Hepatocyte (in vitro differentiated cells): Measurements from ENCODE around the gene AMER1. TPM values are rescaled to one million over a fixed set of nuclear protein-coding genes. Genes with fewer than 3 reads are reported as not detected.

ENCODE experiments used
- DNase-seq: peaks from one replicate; pipeline ENCODE4 v3.0.0-alpha.2; 2016; ENCODE audit warnings: low spot score
- H2AFZ ChIP-seq: fragments of 200-600 bp; sonication (generic); 2 replicates; pipeline ENCODE4 v1.6.0; 2016; ENCODE audit warnings: antibody characterized with exemption, mild to moderate bottlenecking
- H3K27ac ChIP-seq: fragments of 200-600 bp; sonication (generic); 2 replicates; pipeline ENCODE4 v1.5.1; 2016; ENCODE audit warnings: mild to moderate bottlenecking
- H3K27me3 ChIP-seq: fragments of 200-600 bp; sonication (generic); 2 replicates; pipeline ENCODE4 v1.6.1; 2016
- H3K36me3 ChIP-seq: fragments of 200-600 bp; sonication (generic); replicated peaks from 2 replicates; pipeline ENCODE4 v1.5.1; 2016; ENCODE audit warnings: low read depth; ENCODE audit not compliant: insufficient read depth
- H3K4me1 ChIP-seq: fragments of 200-600 bp; sonication (generic); 2 replicates; pipeline ENCODE4 v1.5.1; 2016; ENCODE audit warnings: mild to moderate bottlenecking, moderate library complexity; ENCODE audit not compliant: insufficient read depth
- H3K4me2 ChIP-seq: fragments of 200-600 bp; sonication (generic); 2 replicates; pipeline ENCODE4 v1.6.0; 2016
- H3K4me3 ChIP-seq: fragments of 200-600 bp; sonication (generic); 2 replicates; pipeline ENCODE4 v1.5.1; 2016; ENCODE audit warnings: mild to moderate bottlenecking
- H3K79me2 ChIP-seq: fragments of 200-600 bp; sonication (generic); 2 replicates; pipeline ENCODE4 v1.6.0; 2017; ENCODE audit warnings: mild to moderate bottlenecking
- H3K9me2 ChIP-seq: fragments of 200-600 bp; sonication (generic); replicated peaks from 2 replicates; pipeline ENCODE4 v1.6.0; 2017; ENCODE audit warnings: mild to moderate bottlenecking; ENCODE audit not compliant: insufficient read depth
- H3K9me3 ChIP-seq: fragments of 200-600 bp; sonication (generic); 2 replicates; pipeline ENCODE4 v1.5.1; 2016; ENCODE audit warnings: low read depth, mild to moderate bottlenecking
- H4K20me1 ChIP-seq: fragments of 200-600 bp; sonication (generic); 2 replicates; pipeline ENCODE4 v1.6.0; 2016; ENCODE audit warnings: mild to moderate bottlenecking; ENCODE audit not compliant: insufficient read depth, poor library complexity, severe bottlenecking
- EZH2 ChIP-seq: fragments of 200-600 bp; sonication (generic); IDR thresholded peaks from 2 replicates; pipeline ENCODE4 v1.6.1; 2016; ENCODE audit warnings: antibody characterized with exemption, mild to moderate bottlenecking, borderline replicate concordance
- EZH2phosphoT487 ChIP-seq: fragments of 200-600 bp; sonication (generic); IDR thresholded peaks from one replicate; pipeline ENCODE4 v1.6.1; 2018; ENCODE audit warnings: antibody characterized with exemption, mild to moderate bottlenecking, low read depth, moderate library complexity; ENCODE audit not compliant: unreplicated experiment, severe bottlenecking
- WGBS: methylation state at CpG from one replicate; pipeline ENCODE4 v1.1.6; 2016; ENCODE audit warnings: low lambda C conversion rate; ENCODE audit errors: missing lambda C conversion rate; 5-methylcytosine and 5-hydroxymethylcytosine counted together
- polyA plus RNA-seq: library from polyadenylated mRNA; unstranded; fragments of >200 nt; fragmentation: Nextera tagmentation; extraction: Ambion mirVana; gene quantifications from 2 replicates; pipeline ENCODE4 v1.2.1, GENCODE V29; 2016
- small RNA-seq: library from RNA; depleted of rRNA; stranded (forward); fragments of <200 nt; gene quantifications from one replicate; pipeline ENCODE3, GENCODE V24; 2014
- total RNA-seq: library from RNA; depleted of rRNA; stranded (reverse); fragments of >200 nt; gene quantifications from 2 replicates; pipeline ENCODE4 v1.2.3, GENCODE V29; 2014
- TF ChIP-seq, protein P1 (sequence below): fragments of 200-600 bp; sonication (generic); IDR thresholded peaks from 2 replicates; pipeline ENCODE4 v1.5.1; 2016; ENCODE audit warnings: antibody characterized with exemption, mild to moderate bottlenecking; ENCODE audit not compliant: poor library complexity

Gene AMER1
- total and polyA plus RNA-seq, 2 experiments from 2014 or later: 0.18 to 6.3 TPM

- H3K9me3 ChIP-seq: no peaks in the 10 kb centered on the region
- no peaks in the 10 kb centered on the region for H3K36me3 ChIP-seq
- no peak for DNase-seq
- no peak overlapping the region for H3K27ac ChIP-seq
- H3K4me2 ChIP-seq: no peak overlapping the region
- H3K4me1 ChIP-seq: no peaks in the 10 kb centered on the region
- no peak overlapping the region for H3K4me3 ChIP-seq
- no peak for TF ChIP-seq EZH2
- no peak for TF ChIP-seq EZH2phosphoT487
- TF ChIP-seq, protein P1, sequence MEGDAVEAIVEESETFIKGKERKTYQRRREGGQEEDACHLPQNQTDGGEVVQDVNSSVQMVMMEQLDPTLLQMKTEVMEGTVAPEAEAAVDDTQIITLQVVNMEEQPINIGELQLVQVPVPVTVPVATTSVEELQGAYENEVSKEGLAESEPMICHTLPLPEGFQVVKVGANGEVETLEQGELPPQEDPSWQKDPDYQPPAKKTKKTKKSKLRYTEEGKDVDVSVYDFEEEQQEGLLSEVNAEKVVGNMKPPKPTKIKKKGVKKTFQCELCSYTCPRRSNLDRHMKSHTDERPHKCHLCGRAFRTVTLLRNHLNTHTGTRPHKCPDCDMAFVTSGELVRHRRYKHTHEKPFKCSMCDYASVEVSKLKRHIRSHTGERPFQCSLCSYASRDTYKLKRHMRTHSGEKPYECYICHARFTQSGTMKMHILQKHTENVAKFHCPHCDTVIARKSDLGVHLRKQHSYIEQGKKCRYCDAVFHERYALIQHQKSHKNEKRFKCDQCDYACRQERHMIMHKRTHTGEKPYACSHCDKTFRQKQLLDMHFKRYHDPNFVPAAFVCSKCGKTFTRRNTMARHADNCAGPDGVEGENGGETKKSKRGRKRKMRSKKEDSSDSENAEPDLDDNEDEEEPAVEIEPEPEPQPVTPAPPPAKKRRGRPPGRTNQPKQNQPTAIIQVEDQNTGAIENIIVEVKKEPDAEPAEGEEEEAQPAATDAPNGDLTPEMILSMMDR: no peak
- no peaks in the 10 kb centered on the region for H3K79me2 ChIP-seq
- H3K9me2 ChIP-seq: no peaks in the 10 kb centered on the region
- H2AFZ ChIP-seq: no peak overlapping the region
- no peaks in the 10 kb centered on the region for H4K20me1 ChIP-seq
- H3K27me3 ChIP-seq: no peaks in the 10 kb centered on the region
These were observed 53.6 kb downstream of the AMER1 start for GRCh38 chrX:64151911-64152310.

DNA sequence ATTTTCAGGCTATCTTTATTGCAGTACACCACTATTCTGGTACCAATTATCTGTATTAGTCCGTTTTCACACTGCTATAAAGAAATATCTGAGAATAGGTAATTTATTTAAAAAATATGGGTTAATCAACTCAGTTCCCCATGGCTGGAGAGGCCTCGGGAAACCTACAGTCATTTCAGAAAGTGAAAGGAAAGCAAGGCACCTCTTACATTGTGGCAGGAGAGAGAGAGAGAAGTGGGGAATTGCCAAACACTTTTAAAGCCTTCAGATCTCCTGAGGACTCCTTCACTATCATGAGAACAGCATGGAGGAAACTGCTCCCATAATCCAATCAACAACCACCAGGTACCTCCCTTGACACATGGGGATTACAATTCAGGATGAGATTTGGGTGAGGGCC lies 54.7 kb downstream of the AMER1 start:
- no peak for DNase-seq
- H3K36me3 ChIP-seq: no peaks in the 10 kb centered on the region
- no peak overlapping the region for H2AFZ ChIP-seq
- H3K4me3 ChIP-seq: no peak overlapping the region
- H4K20me1 ChIP-seq: no peaks in the 10 kb centered on the region
- H3K27ac ChIP-seq: no peak overlapping the region
- H3K27me3 ChIP-seq: no peaks in the 10 kb centered on the region
- H3K4me2 ChIP-seq: no peak overlapping the region
- TF ChIP-seq EZH2 (no peak), EZH2phosphoT487 (no peak)
- TF ChIP-seq, protein P1: no peak
- H3K4me1 ChIP-seq: no peaks in the 10 kb centered on the region
- no peaks in the 10 kb centered on the region for H3K9me2 ChIP-seq
- no peaks in the 10 kb centered on the region for H3K79me2 ChIP-seq
- WGBS: 52% methylated on average over 2 of the region's 2 CpGs
- no peaks in the 10 kb centered on the region for H3K9me3 ChIP-seq

Small RNA genes within 50 kb of the gene (small RNA-seq; reads per million reads assigned to genes)
- not detected for gene RN7SL799P

Other genes with a start within 250 kb of the AMER1 start
- 0.68 TPM in 1 of 2 replicates, not detected in the other for gene ASB12, start 24.9 kb upstream of the AMER1 start, total RNA-seq
- gene ASB12, start 24.9 kb upstream of the AMER1 start, polyA plus RNA-seq: 0.35 and 0.48 TPM in 2 replicates
- gene MTMR8, start 189.7 kb upstream of the AMER1 start, total RNA-seq: 1.9 and 2.8 TPM in 2 replicates
- 1.7 and 1.8 TPM in 2 replicates for gene MTMR8, start 189.7 kb upstream of the AMER1 start, polyA plus RNA-seq